MM.1S (cell line): ENCODE data around the gene LMAN2L.

ENCODE experiments used
- DNase-seq: peaks from one replicate; pipeline ENCODE4 v3.0.0-alpha.2; 2015
- H2AFZ ChIP-seq: fragments of 300-600 bp; sonication (generic); 2 replicates; pipeline ENCODE4 v1.6.0; 2016; ENCODE audit warnings: antibody characterized with exemption, low read length
- H3F3A ChIP-seq: fragments of 300-600 bp; sonication (generic); 2 replicates; pipeline ENCODE4 v1.6.1; 2016; ENCODE audit warnings: mild to moderate bottlenecking, antibody characterized with exemption, low read length, moderate library complexity, mixed read lengths; ENCODE audit not compliant: insufficient read depth
- H3K27ac ChIP-seq: fragments of 300-600 bp; sonication (generic); 2 replicates; pipeline ENCODE4 v1.5.1; 2016; ENCODE audit warnings: mild to moderate bottlenecking, low read length
- H3K27me3 ChIP-seq: fragments of 300-600 bp; sonication (generic); replicated peaks from 2 replicates; pipeline ENCODE4 v1.6.0; 2016; ENCODE audit warnings: low read length; ENCODE audit not compliant: insufficient read depth
- H3K36me3 ChIP-seq: fragments of 300-600 bp; sonication (generic); replicated peaks from 2 replicates; pipeline ENCODE4 v1.6.1; 2016; ENCODE audit warnings: mild to moderate bottlenecking, low read length, mixed read lengths; ENCODE audit not compliant: insufficient read depth
- H3K4me1 ChIP-seq: fragments of 300-600 bp; sonication (generic); 2 replicates; pipeline ENCODE4 v1.6.1; 2016; ENCODE audit warnings: low read length, mixed read lengths
- H3K4me2 ChIP-seq: fragments of 300-600 bp; sonication (generic); 2 replicates; pipeline ENCODE4 v1.6.0; 2016; ENCODE audit warnings: low read depth, low read length
- H3K4me3 ChIP-seq: fragments of 300-600 bp; sonication (generic); 2 replicates; pipeline ENCODE4 v1.5.1; 2016; ENCODE audit warnings: low read length, mixed read lengths
- H3K79me2 ChIP-seq: fragments of 300-600 bp; sonication (generic); 2 replicates; pipeline ENCODE4 v1.6.1; 2016; ENCODE audit warnings: mixed run types, low read length, mixed read lengths
- H3K9ac ChIP-seq: fragments of 300-600 bp; sonication (generic); 2 replicates; pipeline ENCODE4 v1.6.1; 2016; ENCODE audit warnings: low read length, mixed read lengths
- H3K9me2 ChIP-seq: fragments of 300-600 bp; sonication (generic); replicated peaks from 2 replicates; pipeline ENCODE4 v1.6.1; 2016; ENCODE audit warnings: mild to moderate bottlenecking, low read length, mixed read lengths; ENCODE audit not compliant: insufficient read depth
- H3K9me3 ChIP-seq: fragments of 300-600 bp; sonication (generic); replicated peaks from 2 replicates; pipeline ENCODE4 v1.6.1; 2016; ENCODE audit warnings: mild to moderate bottlenecking, low read length, mixed read lengths; ENCODE audit not compliant: insufficient read depth
- H4K20me1 ChIP-seq: fragments of 300-600 bp; sonication (generic); 2 replicates; pipeline ENCODE4 v1.6.1; 2016; ENCODE audit warnings: mild to moderate bottlenecking, low read length, moderate library complexity, mixed read lengths; ENCODE audit not compliant: insufficient read depth
- EZH2 ChIP-seq: fragments of 300-600 bp; sonication (generic); optimal IDR thresholded peaks from 2 replicates; pipeline ENCODE3; 2017; ENCODE audit warnings: low read depth, mild to moderate bottlenecking, antibody characterized with exemption, low read length, mixed read lengths
- EZH2phosphoT487 ChIP-seq: fragments of 300-600 bp; sonication (generic); IDR thresholded peaks from 2 replicates; pipeline ENCODE4 v1.6.1; 2018; ENCODE audit warnings: antibody characterized with exemption, low read length
- TF ChIP-seq, protein P1 (sequence below): fragments of 300-600 bp; sonication (generic); IDR thresholded peaks from 2 replicates; pipeline ENCODE4 v1.5.1; 2016; ENCODE audit warnings: antibody characterized with exemption, low read length, mixed read lengths

LMAN2L gene

DNA sequence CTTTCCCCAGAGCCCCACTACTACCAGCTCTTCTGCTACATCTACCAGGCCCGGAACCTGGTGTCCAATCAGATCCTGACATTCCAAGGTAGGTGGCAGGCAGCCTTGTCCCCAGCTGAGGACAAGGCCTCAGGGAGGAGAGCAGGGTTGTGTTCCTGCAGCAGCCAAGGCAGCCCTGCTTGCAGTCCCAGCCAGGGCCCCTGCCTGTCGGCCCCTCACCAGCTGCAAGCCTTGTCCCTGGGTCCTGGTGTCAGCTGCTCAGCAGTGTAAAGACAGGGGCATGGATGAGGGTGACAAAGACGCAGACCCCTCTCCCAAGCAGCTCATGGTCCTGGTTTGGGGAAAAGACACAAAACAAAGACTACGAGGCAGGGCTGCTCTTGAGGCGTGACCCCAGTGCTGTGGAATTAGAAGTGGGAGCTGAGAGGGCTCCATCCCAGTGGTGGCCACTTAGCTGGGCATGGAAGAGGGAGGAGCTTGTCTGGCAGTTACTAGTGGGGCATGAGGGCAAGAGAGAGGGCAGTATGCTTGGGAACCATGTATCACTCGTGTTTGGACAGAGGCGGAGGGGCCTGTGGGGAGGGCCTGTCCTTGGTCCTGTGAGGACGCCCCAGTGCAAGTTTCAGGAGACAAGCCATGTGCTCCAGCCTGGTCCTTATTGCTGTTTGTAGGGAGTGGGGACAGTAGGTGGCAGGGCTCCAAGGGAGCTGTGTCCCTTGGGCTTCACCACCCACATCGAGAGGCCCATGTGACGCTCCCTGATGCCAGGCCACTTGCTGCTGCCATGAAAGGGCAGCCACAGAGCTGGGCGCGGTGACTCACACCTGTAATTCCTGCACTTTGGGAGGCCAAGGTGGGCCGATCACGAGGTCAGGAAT lies 47.5 kb downstream of the LMAN2L start:
- TF ChIP-seq EZH2phosphoT487 (no peak), EZH2 (no peak)
- TF ChIP-seq, protein P1, sequence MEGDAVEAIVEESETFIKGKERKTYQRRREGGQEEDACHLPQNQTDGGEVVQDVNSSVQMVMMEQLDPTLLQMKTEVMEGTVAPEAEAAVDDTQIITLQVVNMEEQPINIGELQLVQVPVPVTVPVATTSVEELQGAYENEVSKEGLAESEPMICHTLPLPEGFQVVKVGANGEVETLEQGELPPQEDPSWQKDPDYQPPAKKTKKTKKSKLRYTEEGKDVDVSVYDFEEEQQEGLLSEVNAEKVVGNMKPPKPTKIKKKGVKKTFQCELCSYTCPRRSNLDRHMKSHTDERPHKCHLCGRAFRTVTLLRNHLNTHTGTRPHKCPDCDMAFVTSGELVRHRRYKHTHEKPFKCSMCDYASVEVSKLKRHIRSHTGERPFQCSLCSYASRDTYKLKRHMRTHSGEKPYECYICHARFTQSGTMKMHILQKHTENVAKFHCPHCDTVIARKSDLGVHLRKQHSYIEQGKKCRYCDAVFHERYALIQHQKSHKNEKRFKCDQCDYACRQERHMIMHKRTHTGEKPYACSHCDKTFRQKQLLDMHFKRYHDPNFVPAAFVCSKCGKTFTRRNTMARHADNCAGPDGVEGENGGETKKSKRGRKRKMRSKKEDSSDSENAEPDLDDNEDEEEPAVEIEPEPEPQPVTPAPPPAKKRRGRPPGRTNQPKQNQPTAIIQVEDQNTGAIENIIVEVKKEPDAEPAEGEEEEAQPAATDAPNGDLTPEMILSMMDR, result no peak
- DNase-seq, result no peak
- no peaks in the 10 kb centered on the region for H3K9me2 ChIP-seq
- no peak overlapping the region for H3K4me2 ChIP-seq
- no peak overlapping the region for H2AFZ ChIP-seq
- no peak overlapping the region for H3K4me3 ChIP-seq
- no peaks in the 10 kb centered on the region for H4K20me1 ChIP-seq
- H3F3A ChIP-seq, result no peaks in the 10 kb centered on the region
- H3K79me2 ChIP-seq, result no peaks in the 10 kb centered on the region
- no peaks in the 10 kb centered on the region for H3K36me3 ChIP-seq
- H3K27me3 ChIP-seq, result no peaks in the 10 kb centered on the region
- H3K27ac ChIP-seq, result no peak overlapping the region
- no peaks in the 10 kb centered on the region for H3K9me3 ChIP-seq
- H3K4me1 ChIP-seq, result no peaks in the 10 kb centered on the region
- no peak overlapping the region for H3K9ac ChIP-seq

DNA sequence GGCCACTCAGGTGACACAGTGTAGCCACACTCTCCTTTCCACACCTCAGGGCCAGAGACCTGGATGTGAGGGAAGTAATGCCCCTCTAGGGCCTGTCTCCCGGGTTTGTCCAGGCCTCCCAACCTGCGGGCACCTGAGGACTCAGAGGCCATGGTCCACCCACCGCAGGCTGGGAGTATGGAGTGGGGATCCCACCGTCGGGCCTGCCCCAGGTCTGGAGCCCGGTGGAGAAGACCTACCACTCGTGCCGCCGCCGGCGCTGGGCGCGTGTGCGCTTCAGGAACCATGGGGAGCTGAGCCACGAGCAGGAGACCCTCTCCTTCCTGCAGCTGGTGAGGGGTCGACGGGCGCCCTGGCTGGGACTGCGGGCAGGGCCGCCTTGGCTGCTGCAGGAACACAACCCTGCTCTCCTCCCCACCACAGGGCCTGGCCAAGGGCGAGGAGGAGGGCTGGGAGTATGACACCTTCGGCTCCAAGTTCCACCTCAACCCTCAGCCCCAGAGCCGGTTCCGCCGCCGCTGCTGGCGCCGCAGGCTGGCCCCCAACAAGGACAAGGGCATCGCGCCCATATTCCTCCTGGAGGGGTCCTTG lies 48.7 kb downstream of the LMAN2L start:
- no peak overlapping the region for H3K9ac ChIP-seq
- no peaks in the 10 kb centered on the region for H3K9me3 ChIP-seq
- DNase-seq, result no peak
- no peak overlapping the region for H3K27ac ChIP-seq
- no peaks in the 10 kb centered on the region for H3K9me2 ChIP-seq
- H3F3A ChIP-seq, result no peaks in the 10 kb centered on the region
- H3K36me3 ChIP-seq, result no peaks in the 10 kb centered on the region
- no peaks in the 10 kb centered on the region for H3K79me2 ChIP-seq
- no peaks in the 10 kb centered on the region for H3K27me3 ChIP-seq
- no peak overlapping the region for H2AFZ ChIP-seq
- no peaks in the 10 kb centered on the region for H3K4me1 ChIP-seq
- no peak overlapping the region for H3K4me3 ChIP-seq
- TF ChIP-seq, protein P1, result no peak
- TF ChIP-seq EZH2phosphoT487, result no peak
- TF ChIP-seq EZH2, result no peak
- H4K20me1 ChIP-seq, result no peaks in the 10 kb centered on the region
- H3K4me2 ChIP-seq, result no peak overlapping the region

- H3K9me2 ChIP-seq, result no peaks in the 10 kb centered on the region
- H3K27me3 ChIP-seq, result no peaks in the 10 kb centered on the region
- H3K36me3 ChIP-seq, result no peaks in the 10 kb centered on the region
- no peak overlapping the region for H3K27ac ChIP-seq
- no peak overlapping the region for H3K4me3 ChIP-seq
- H3K9me3 ChIP-seq, result no peaks in the 10 kb centered on the region
- H3K4me1 ChIP-seq, result no peaks in the 10 kb centered on the region
- no peak overlapping the region for H3K4me2 ChIP-seq
- no peaks in the 10 kb centered on the region for H4K20me1 ChIP-seq
- H2AFZ ChIP-seq, result no peak overlapping the region
- TF ChIP-seq EZH2 (no peak), EZH2phosphoT487 (no peak)
- TF ChIP-seq, protein P1, result no peak
- DNase-seq, result no peak
- no peaks in the 10 kb centered on the region for H3K79me2 ChIP-seq
- no peaks in the 10 kb centered on the region for H3F3A ChIP-seq
- H3K9ac ChIP-seq, result no peak overlapping the region
These were observed 49.4 kb downstream of the LMAN2L start for GRCh38 chr2:96690306-96691021.
